GM19023 (cell line): ENCODE data around the gene GYG2.
"Not testable (repeated sequence)": the region's sequence is repeated elsewhere in the genome, so short reads cannot be mapped to it uniquely, and the experiment has no call there.

ENCODE experiments used
- ATAC-seq: cut with Tn5 transposase; IDR thresholded peaks from one replicate; pipeline ENCODE4 v1.9.1; 2021; ENCODE audit warnings: mild to moderate bottlenecking, moderate library complexity; ENCODE audit not compliant: unreplicated experiment

Gene GYG2

DNA sequence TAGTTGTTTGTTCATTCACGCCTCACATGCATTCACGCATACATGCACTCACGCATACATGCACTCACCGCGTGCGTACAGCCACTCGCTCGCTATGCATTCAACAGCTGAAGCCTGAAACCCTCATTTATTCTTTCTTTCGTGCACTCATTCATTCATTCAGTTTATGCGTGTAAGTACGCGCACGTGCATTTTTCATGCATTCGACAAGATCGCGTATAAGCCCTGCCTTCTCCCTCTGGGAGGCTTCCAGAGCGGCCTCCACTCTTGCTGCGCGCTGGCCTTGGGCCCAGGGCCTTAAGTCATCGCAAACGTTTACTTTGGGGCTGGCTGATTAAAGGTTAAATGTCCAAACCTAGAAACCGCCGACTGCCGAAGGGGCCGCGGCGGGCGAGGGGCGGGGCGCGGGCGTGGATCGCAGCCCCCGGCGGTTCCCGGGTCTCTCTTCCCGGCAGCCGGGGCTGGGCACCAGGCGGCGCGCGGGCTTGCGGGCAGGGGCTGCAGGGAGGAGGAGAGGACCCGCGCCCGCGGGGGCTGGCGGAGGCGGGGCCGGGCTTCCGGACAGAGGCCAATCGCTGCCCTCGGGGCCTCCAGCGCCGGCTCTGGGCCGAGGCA, at the start of gene GYG2:
TSS of gene GYG2 (plus strand) at position 587 of the 615 bp plus-strand sequence. CDS start 1,259 bp downstream, outside the sequence.
- ATAC-seq: no peak

DNA sequence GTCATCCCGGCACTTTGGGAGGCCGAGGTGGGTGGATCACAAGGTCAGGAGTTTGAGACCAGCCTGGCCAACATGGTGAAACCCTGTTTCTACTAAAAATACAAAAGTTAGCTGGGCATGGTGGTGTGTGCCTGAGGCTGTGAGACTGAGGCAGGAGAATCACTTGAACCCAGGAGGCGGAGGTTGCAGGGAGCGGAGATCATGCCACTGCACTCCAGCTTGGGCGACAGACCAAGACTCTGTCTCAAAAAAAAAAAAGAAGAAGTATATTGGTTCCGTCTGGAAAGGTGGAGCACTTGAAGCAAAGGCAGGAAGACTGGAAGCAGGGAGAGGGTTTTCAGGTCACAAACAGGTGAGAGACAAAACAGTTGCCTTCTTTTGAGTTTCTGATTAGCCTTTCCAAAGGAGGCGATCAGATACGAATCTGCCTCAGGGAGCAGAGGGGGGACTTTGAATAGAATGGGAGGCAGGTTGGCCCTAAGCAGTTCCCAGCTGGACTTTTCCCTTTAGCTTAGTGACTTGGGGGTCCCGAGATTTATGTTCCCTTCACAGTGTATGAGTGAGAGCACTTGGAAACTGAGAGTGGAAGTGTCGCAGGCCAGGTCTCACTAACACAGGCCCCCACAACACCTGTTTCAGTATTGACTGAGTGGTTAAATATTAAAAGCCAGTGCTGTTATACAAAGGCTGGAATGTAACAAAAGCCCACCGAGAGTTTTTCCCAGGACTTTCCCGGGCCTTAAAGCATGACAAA, 48.1 kb upstream of the GYG2 start:
- ATAC-seq: not testable (repeated sequence)

DNA sequence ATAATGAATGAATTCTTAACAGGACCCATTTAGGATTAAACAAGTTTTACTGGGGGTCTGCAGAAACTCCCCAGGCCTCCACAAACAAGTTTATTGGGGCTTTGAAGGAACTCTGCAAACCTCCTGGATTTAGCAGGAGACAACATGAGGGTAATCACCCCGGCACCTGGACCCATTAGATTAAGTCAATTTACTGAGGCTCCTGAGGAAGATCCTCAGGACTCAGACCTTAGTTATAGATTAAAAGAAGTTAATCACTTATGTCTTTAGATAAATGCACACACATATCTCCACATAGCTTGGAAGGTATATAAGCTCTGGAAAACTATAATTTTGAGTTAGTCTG, 47.5 kb upstream of the GYG2 start:
- no peak for ATAC-seq

DNA sequence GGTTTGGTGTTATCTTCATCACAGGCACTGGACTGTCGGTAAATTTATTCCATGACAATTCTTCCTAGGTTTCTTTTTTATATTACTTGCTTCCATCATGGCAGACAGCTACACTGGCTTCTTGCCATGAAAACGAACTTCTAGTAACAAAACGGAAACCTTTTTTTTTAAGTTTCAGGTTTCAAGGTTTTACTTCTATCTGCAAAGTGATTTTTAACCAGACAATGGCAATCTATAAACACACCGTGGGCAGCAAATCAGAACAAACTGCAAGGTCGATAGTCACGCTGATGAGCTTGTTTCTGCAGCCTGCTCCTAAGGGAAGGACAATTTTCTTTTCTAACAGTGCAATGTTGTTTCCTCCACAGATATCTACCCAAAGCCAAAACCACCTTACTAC, 47.0 kb upstream of the GYG2 start:
- no peak for ATAC-seq

DNA sequence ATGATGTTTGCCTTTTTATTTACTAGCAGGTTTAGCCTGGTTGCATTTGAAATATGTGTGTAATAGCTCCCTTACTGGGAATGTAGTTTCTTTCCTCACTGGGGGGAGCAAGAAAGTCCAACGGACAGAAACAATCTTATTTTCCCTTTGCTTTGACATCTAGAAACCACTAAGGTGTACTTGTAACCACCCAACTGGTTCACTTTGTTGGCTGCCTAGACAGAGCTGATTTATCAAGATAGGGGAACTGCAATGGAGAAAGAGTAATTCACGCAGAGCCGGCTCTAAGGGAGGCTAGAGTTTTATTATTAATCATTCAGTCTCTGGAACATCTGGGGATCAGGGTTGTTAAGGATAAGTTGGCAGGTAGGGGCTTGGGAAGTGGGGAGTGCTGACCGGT, 46.6 kb upstream of the GYG2 start:
- no peak for ATAC-seq

DNA sequence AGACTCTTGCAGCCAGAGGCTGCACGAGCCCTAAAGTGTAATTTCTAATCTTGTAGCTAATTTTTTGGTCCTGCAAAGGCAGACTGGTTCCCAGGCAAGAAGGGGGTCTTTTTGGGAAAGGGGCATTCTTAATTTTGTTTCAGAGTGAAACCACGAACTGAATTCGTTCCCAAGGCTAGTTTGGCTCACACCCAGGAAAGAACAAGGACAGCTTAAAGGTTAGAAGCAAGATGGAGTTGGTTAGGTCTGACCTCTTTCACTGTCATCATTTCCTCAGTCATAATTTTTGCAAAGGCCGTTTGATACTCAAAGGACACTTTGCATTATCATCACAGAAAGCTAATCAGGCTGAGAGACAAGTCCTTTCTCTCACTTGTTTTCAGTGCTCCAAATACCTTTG, 46.0 kb upstream of the GYG2 start:
- no peak for ATAC-seq

DNA sequence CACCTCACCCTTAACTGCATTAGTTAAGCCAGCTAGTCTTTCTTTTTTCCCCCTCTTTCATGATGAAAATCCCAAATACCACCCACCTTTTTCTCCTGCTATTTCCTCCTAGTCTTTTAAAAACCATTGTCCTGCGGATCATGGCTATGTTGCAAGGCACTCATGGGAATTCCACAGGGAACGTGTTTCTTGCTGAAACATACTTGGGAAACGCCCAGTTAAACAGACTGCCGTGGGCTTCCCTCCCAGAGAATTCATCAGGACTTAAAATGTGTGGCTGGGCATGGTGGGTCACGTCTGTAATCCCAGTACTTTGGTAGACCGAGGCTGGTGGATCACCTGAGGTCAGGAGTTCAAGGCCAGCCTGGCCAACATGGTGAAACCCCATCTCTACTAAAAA, 44.7 kb upstream of the GYG2 start:
- ATAC-seq: no peak

DNA sequence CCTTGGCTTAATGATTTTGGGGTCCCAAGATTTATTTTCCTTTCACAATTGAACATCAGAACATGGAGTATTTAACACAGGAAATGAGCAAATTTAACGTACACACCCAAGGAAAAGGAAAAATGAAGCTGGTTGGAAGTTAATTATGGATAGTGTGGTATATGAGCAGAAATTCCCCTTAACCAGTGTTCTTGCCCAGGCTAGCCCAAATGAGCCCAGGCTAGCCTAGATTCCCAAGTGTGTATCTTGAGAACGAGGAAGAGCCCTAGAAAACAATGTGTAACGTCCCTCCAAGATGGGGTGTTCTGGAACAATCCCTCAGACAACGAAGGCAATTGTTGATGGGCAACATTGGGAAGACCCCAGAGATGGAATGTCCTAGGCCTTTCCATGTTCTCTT, 43.2 kb upstream of the GYG2 start:
- ATAC-seq: no peak

DNA sequence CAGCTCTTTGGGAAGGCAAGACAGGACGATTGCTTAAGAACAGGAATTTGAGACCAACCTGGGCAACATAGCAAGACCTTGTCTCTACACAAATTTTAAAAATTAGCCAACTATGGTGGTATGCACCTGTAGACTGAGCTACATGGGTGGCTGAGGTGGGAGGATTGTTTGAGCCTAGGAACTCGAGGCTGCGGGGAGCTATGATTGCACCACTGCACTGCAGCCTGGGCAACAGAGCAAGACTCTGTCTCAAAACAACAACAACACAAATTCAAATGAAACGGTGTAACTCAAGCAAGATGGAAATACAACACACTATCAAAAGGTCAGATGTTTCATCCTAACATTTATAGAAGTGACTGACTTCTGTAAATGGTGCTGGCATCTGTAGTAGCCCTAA, 39.8 kb upstream of the GYG2 start:
- no peak for ATAC-seq

DNA sequence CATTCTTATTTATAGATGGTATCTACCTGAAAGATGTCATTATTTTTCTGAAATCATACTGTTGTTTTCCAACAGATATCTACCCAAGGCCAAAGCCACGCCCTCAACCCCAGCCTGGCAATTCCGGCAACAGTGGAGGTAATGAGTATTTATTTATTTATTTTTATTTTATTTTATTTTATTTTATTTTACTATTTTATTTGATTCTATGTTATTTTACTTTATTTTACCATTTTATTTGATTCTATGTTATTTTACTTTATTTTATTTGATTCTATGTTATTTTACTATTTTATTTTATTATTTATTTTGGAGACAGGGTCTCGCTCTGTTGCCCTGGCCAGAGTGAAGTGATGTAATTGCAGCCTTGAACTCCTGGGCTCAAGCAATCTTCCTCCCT, 39.2 kb upstream of the GYG2 start:
- ATAC-seq: no peak

DNA sequence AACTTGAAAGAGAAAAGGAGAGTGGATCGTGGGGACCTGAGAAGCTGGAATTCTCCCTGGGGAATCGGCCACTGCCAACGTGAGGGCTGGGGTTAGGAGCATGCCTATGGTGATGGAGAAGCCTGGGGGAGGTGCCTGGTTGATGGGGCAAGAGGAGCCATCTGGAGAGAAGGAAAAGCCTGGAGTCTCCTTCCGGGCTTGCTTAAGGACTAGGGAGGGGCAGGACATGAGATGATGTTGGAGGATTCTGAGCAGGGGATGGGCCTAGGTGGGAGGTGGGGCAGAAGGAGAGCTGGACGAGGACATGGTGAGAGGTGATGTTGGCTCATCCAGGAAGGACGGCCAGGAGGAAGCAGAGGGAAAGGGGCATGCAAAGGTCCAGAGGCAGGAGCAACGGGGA, 35.0 kb upstream of the GYG2 start:
- ATAC-seq: no peak

DNA sequence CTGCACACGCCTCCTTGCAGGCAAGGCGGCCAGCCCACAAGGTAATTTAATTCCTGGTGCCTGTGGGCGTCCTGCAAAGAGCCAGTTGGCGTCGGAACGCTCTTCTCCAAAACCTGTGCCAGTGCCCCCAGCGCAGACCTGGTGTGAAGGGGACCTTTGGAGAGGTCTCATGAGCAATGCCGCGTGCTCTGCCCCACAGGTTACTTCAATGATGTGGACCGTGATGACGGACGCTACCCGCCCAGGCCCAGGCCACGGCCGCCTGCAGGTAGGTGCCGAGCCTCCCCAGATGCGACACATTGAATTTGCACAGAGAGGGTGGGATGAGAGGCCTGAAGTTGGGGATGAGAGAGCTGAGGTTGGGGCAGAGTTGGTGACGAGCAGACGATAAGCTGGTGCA, 34.4 kb upstream of the GYG2 start:
- ATAC-seq: no peak

DNA sequence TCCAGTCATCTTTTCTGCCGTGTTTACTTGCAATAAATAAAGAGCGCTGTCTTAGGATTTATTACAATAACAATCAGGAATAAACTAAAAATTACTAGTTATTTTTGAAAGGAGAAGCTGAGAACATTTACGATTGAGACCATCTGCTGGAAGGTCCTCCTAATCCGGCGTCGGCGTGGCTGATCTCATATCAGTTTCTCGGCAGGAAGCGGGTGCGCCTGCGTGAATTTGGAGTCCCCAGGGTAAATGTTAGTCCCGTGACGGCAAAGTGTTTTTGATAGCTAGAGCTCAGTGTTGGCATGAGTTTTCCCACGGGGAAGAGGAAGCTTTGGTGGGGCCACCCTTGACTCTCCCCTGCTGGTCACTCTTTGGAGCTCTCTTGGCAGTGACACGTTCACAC, 31.9 kb upstream of the GYG2 start:
- not testable (repeated sequence) for ATAC-seq

DNA sequence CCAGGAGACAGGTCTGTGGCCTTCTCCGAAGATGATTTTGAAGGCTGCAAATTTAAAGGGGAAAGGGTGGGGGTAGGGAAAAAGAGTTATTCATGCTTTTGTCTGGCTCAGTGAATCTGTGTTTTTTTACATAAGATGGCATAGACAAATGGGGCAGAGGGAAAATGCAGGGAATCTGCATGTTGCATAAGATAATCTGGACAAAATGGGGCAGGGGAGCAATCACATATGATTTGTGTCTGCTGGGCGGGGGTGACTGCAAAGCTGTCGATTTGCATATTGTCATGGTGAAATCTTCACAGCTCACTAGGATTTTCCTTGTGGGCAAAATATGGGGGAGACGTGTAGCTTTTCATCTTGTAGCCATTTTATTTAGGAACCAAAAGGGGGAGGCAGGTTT, 29.4 kb upstream of the GYG2 start:
- no peak for ATAC-seq

DNA sequence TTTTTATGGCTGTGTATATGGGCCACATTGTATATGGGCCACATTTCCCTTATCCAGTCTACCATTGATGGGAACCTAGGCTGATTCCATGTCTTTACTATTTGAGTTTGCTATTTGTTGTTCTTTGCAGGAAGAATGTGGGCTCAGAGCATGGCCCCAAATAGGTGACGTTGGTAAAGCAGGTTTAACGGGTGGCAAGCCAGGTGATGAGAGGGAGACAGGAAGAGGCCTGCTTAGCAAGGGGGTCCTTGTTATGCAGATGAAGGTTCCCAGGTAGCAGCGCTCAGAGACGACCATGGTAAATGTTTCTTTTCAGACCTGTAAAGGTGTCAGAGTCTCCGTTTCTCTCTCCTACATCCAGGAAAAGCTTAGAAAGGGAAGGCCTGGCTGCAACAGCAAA, 28.8 kb upstream of the GYG2 start:
- not testable (repeated sequence) for ATAC-seq

DNA sequence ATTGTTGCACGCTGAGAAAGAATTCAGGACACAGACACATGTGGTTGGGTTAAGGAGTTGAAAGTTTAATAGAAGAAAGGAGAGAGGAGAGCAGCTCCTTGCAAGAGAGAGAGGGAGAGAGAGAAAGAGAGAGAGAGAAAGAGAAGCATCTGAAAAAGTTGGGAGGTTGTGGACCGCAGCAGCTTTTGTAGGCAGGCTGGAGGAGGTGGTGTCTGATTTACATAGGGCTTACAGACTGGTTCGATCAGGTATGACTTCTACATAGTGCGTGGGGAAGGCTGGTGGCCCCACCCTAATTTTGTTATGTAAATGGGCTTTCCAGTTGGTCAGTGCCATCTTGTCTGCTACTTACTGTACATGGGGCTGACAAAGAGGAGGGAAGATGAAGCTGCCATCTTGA, 27.5 kb upstream of the GYG2 start:
- ATAC-seq: no peak

DNA sequence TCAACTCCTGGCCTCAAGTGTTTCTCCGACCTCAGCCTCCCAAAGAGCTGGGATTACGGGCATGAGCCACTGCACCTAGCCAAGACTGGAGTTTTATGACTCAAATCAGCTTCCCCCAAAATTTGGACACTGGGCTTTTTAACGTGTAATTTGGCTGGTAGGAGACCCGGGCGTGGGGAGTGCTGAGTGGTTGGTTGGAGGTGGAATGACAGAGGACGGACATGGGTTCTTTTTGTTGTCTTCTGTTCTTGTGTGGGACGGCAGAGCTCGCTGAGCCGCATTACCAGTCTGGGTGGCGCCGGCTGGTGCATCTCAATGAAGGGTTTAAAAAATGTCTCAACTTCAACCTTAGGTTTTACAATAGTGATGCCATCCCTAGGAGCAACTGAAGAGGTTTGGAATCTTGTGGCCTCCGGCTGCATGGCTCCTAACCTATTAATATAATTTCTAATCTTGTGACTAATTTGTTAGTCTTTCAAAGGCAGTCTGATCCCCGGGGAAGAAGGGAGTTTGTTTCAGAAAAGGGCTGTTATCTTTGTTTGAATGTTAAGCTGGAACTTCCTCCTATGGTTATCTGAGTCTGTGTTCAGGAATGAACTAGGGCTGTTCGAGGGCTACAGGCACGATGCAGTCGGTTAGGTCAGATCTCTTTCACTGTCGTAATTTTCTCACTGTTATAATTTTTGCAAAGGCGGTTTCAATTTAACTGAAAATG, 26.2 kb upstream of the GYG2 start:
- not testable (repeated sequence) for ATAC-seq

DNA sequence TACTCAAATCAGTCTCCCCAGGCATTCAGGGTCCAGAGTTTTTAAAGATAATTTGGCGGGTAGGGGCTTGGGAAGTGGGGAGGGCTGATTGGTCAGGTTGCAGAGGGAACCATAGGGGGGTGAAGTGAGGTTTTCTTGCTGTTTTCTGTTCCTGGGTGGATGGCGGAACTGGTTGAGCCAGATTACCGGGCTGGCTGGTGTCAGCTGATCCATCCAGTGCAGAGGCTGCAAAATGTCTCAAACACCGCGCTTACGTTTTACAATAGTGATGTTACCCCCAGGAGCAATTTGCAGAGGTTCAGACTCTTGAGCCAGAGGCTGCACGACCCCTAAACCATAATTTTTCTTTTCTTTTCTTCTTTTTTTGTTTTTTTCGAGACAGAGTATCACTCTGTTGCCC, 25.2 kb upstream of the GYG2 start:
- not testable (repeated sequence) for ATAC-seq

DNA sequence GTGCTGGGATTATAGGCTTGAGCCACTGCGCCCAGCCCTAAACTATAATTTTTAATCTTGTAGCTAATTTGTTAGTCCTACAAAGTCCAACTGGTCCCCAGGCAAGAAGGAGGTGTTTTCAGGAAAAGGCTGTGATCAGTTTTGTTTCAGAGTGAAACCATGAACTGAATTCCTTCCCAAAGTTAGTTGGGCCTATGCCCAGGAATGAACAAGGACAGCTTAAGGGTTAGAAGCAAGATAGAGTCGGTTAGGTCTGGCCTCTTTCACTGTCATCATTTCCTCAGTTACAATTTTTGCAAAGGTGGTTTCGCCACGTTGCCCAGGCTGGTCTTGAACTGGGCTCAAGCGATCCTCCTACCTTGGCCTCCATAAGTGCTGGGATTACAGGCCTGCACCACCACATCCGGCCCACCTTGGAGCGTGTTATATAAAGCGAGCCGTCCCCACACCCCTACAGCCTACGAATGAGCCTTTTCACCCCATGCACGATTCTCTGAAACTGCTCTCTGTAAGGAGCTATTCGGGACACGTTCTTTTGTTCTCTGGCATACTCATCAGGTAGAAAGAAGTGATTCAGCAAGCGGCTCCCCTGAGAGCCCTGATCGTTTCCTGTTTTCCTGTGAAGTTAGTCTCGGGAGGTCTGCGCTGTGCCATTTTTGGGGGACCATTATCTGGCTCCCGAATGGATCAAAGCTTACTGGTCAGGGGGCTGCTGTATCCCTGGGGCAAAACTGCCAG, 24.5 kb upstream of the GYG2 start:
- not testable (repeated sequence) for ATAC-seq

DNA sequence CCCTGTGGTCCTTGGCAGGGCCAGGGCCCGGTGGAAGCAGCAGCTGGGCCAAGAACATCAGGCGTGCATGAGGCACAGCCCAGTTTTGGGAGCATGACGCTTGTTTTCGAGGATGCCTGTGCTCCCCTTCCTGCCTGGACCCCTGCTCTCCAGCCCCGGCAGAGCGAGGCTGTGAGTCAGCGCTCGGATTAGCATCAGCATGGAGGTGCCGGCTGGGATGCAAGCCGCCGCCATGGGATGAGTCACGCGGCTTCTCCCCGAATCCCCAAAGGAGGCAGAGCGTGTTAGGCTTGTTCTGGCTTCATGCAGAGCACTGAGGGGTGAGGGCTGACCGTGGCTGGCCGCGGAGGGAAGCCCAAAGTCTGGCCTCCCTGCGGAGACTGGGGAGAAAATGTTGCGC, 23.9 kb upstream of the GYG2 start:
- not testable (repeated sequence) for ATAC-seq

DNA sequence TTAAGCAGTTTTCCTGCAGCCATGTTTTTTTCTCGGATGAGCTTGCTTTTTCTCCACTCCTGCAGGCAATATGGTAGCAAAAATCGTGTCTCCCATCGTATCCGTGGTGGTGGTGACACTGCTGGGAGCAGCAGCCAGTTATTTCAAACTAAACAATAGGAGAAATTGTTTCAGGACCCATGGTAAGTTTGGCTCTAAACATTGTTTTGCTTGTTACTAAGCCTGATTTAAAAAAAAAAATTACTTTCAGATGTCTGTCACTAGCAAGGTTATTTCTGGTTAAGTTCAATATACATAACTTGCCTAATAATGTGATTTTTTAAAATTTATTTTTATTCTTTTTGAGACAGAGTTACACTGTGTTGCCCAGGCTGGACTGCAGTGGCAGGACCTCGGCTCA, 17.5 kb upstream of the GYG2 start:
- no peak for ATAC-seq
